Progenitor cell of endocrine pancreas (in vitro differentiated cells): Measurements from ENCODE around the gene KRTAP9-6. TPM values are rescaled to one million over a fixed set of nuclear protein-coding genes. Genes with fewer than 3 reads are reported as not detected.
"Not testable (repeated sequence)": the region's sequence is repeated elsewhere in the genome, so short reads cannot be mapped to it uniquely, and the experiment has no call there.

Source experiments
- DNase-seq: peaks from one replicate; pipeline ENCODE4 v3.0.0; 2021; ENCODE audit warnings: low spot score; ENCODE audit not compliant: unreplicated experiment
- H3K27ac Mint-ChIP-seq: 2 replicates; pipeline ENCODE4 v1.8.0; 2021; ENCODE audit warnings: mild to moderate bottlenecking, moderate library complexity, mixed read lengths
- H3K27me3 Mint-ChIP-seq: 2 replicates; pipeline ENCODE4 v1.8.0; 2021; ENCODE audit warnings: mixed read lengths
- H3K36me3 Mint-ChIP-seq: 2 replicates; pipeline ENCODE4 v1.8.0; 2022; ENCODE audit warnings: mixed read lengths; ENCODE audit not compliant: insufficient read depth
- H3K4me1 Mint-ChIP-seq: 2 replicates; pipeline ENCODE4 v1.8.0; 2021; ENCODE audit warnings: low read depth, mixed read lengths
- H3K4me3 Mint-ChIP-seq: 2 replicates; pipeline ENCODE4 v1.8.0; 2021; ENCODE audit warnings: low read depth, mild to moderate bottlenecking, moderate library complexity, mixed read lengths
- H3K9me3 Mint-ChIP-seq: 2 replicates; pipeline ENCODE4 v1.8.0; 2021; ENCODE audit warnings: low read depth, mixed read lengths
- total RNA-seq: library from RNA; stranded (reverse); gene quantifications from 2 replicates; pipeline ENCODE4 v1.2.1, GENCODE V29; 2021
- TF ChIP-seq, protein P1 (sequence below): fragments of 200-600 bp; sonication (generic); IDR thresholded peaks from one replicate; pipeline ENCODE4 v1.5.0; 2021; ENCODE audit warnings: antibody characterized with exemption, mild to moderate bottlenecking; ENCODE audit not compliant: unreplicated experiment

KRTAP9-6 gene
- total RNA-seq, 1 donor from 2014 or later, result not detected

DNA sequence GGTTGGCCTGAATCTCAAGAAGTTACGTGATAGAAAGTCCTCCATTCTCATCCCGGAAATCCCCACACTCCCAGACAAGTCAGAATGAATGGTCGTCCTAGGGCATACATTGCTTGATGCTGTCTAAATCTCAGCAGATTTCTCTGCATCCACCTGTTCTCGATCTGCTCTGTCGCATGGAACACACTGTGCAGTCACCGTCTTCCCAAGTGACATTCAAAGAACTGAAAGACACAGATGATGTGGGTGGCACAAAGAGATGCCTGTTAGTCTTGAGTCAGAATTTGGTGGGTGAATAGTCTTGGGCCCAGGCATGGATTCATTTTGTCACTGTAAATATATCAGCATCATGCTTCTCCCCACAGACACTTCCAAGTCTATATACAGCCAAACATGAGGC is 33.4 kb upstream of the KRTAP9-6 start:
- Mint-ChIP-seq H3K36me3 (no peaks in the 10 kb centered on the region), H3K9me3 (no peaks in the 10 kb centered on the region), H3K27me3 (peaks cover 52% of the 10 kb centered on the region), H3K4me3 (no peak overlapping the region), H3K4me1 (no peaks in the 10 kb centered on the region), H3K27ac (no peak overlapping the region)
- TF ChIP-seq, protein P1, sequence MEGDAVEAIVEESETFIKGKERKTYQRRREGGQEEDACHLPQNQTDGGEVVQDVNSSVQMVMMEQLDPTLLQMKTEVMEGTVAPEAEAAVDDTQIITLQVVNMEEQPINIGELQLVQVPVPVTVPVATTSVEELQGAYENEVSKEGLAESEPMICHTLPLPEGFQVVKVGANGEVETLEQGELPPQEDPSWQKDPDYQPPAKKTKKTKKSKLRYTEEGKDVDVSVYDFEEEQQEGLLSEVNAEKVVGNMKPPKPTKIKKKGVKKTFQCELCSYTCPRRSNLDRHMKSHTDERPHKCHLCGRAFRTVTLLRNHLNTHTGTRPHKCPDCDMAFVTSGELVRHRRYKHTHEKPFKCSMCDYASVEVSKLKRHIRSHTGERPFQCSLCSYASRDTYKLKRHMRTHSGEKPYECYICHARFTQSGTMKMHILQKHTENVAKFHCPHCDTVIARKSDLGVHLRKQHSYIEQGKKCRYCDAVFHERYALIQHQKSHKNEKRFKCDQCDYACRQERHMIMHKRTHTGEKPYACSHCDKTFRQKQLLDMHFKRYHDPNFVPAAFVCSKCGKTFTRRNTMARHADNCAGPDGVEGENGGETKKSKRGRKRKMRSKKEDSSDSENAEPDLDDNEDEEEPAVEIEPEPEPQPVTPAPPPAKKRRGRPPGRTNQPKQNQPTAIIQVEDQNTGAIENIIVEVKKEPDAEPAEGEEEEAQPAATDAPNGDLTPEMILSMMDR, result no peak
- DNase-seq, result no peak

DNA sequence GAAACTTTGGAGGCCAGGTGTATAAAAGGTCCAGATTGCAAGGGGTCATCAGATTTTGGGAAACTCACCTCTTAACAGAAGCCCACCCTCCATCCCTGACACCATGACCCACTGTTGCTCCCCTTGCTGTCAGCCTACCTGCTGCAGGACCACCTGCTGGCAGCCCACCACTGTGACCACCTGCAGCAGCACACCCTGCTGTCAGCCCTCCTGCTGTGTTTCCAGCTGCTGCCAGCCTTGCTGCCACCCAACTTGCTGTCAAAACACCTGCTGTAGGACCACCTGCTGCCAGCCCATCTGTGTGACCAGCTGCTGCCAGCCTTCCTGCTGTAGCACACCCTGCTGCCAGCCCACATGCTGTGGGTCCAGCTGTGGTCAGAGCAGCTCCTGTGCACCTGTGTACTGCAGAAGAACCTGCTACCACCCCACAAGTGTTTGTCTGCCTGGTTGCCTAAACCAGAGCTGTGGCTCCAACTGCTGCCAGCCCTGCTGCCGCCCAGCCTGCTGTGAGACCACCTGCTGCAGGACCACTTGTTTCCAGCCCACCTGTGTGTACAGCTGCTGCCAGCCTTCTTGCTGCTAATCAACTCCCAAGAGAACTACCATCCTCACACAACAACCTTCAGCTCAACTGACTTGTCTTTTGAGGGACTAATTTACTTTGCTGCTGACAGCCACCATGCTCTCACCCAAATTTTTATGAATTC is 32.6 kb upstream of the KRTAP9-6 start, which contains the start of gene KRTAP9-3:
Gene KRTAP9-3 (plus strand): TSS at position 51 of the 707 bp plus-strand sequence. CDS start 53 bp downstream, at position 104.
- H3K27ac Mint-ChIP-seq, H3K4me3 Mint-ChIP-seq, H3K9me3 Mint-ChIP-seq, H3K4me1 Mint-ChIP-seq, H3K36me3 Mint-ChIP-seq, DNase-seq: not testable (repeated sequence)
- peaks cover 58% of the 10 kb centered on the region for H3K27me3 Mint-ChIP-seq

DNA sequence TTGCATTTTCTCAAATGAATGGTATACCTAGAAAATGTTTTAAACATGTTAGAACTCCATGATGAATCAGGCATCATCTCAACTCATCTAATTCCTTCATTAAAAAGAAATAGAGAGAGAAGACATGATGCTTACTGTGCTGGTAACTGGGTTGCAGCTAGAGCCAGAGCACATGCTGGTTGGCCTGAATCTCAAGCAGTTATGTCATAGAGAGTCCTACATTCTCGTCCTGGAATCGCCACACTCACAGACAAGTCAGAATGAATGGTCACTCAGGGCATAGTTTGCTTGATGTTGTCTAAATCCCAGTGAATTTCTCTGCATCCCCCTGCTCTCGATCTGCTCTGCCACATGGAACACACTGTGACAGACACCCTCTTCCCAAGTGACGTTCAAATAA is 28.1 kb upstream of the KRTAP9-6 start:
- H3K9me3 Mint-ChIP-seq, result peaks cover 13% of the 10 kb centered on the region
- not testable (repeated sequence) for DNase-seq, H3K36me3 Mint-ChIP-seq, H3K4me1 Mint-ChIP-seq, H3K4me3 Mint-ChIP-seq, H3K27ac Mint-ChIP-seq
- H3K27me3 Mint-ChIP-seq, result peaks cover 53% of the 10 kb centered on the region

DNA sequence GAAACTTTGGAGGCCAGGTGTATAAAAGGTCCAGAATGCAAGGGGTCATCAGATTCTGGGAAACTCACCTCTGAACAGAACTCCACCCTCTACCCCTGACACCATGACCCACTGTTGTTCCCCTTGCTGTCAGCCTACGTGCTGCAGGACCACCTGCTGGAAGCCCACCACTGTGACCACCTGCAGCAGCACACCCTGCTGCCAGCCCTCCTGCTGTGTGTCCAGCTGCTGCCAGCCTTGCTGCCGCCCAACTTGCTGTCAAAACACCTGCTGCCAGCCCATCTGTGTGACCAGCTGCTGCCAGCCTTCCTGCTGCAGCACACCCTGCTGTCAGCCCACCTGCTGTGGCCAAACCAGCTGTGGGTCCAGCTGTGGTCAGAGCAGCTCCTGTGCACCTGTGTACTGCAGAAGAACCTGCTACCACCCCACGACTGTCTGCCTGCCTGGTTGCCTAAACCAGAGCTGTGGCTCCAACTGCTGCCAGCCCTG is 27.2 kb upstream of the KRTAP9-6 start, which contains the start of gene KRTAP9-8:
Gene KRTAP9-8 (plus strand): TSS at position 51 of the 489 bp plus-strand sequence. CDS start 53 bp downstream, at position 104.
- peaks cover 50% of the 10 kb centered on the region for H3K27me3 Mint-ChIP-seq
- DNase-seq, H3K27ac Mint-ChIP-seq: not testable (repeated sequence)

DNA sequence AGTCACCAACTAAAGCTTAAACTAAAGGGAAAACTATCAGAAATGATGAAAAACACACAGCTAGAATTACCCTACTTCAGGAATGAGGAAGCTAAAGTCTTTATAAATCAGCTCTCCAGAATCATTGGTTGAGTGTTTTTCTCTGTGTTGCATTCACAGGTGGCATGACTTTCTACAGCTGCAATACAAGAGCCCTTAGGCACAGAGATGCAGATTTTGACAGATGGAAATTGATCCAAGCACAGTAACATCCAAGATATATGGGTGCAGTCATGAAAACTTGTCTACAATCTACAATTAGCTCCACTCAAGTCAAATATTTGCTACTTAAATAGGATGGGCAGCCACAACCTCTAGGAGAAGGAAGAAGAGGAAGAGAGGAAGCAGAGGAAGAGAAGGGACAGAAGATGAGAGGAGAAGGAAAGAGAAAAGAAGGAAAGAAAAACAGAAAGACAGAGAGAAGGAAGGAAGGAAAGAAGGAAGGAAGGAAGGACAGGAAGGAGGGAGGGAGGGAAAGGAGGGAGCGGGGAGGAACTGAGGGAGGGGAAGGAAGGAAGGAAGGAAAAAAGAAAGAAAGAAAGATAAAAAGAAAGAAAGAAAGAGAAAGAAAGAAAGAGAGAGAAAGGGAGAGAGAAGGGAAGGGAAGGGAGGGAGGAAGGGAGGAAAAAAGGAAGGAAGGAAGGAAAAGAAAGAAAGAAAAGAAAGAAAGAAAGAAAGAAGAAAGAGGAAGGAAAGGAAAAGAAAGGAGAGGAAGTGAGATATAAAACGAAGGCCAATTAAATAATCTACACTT is 18.0 kb upstream of the KRTAP9-6 start:
- not testable (repeated sequence) for H3K9me3 Mint-ChIP-seq, DNase-seq, H3K4me3 Mint-ChIP-seq, H3K36me3 Mint-ChIP-seq, H3K27ac Mint-ChIP-seq, H3K4me1 Mint-ChIP-seq
- H3K27me3 Mint-ChIP-seq, result peaks cover 51% of the 10 kb centered on the region

More for the DNA sequence above, 27.2 kb upstream of the KRTAP9-6 start, which contains the start of gene KRTAP9-8:
- peaks cover 20% of the 10 kb centered on the region for H3K9me3 Mint-ChIP-seq
- H3K36me3 Mint-ChIP-seq, H3K4me3 Mint-ChIP-seq, H3K4me1 Mint-ChIP-seq: not testable (repeated sequence)

DNA sequence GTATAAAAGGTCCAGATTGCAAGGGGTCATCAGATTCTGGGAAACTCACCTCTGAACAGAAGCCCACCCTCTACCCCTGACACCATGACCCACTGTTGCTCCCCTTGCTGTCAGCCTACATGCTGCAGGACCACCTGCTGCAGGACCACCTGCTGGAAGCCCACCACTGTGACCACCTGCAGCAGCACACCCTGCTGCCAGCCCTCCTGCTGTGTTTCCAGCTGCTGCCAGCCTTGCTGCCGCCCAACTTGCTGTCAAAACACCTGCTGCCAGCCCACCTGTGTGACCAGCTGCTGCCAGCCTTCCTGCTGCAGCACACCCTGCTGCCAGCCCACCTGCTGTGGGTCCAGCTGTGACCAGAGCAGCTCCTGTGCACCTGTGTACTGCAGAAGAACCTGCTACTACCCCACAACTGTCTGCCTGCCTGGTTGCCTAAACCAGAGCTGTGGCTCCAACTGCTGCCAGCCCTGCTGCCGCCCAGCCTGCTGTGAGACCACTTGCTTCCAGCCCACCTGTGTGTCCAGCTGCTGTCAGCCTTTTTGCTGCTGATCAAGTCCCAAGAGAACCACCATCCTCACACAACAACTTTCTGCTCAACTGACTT is 15.4 kb upstream of the KRTAP9-6 start, which contains the start of gene KRTAP9-4:
Gene KRTAP9-4 (plus strand): TSS at position 51 of the 604 bp plus-strand sequence. CDS start 34 bp downstream, at position 85.
- not testable (repeated sequence) for H3K4me3 Mint-ChIP-seq, DNase-seq, H3K27ac Mint-ChIP-seq, H3K36me3 Mint-ChIP-seq, H3K9me3 Mint-ChIP-seq, H3K4me1 Mint-ChIP-seq
- H3K27me3 Mint-ChIP-seq, result peaks cover 64% of the 10 kb centered on the region

DNA sequence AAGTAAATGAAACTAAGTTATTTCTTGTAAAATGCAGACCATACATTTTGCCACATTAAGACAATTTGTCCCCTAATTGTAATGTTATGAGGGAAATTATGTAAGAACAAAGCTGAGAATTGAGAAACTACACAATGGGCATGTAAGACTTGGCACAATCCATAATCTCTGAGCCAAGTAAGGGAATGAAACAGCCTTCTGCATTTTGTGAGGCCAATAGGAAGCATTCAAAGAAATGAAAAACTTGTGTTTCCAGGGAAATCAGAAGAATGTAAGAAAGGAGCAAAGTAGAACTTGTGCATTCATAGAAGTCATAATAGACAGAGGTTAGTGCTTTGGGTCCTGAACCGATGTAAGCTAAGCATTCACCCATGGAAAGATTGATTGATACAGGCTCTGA is 13.9 kb upstream of the KRTAP9-6 start:
- H3K27ac Mint-ChIP-seq, result no peak overlapping the region
- H3K9me3 Mint-ChIP-seq, result no peaks in the 10 kb centered on the region
- no peaks in the 10 kb centered on the region for H3K36me3 Mint-ChIP-seq
- H3K4me3 Mint-ChIP-seq, result no peak overlapping the region
- TF ChIP-seq, protein P1, result no peak
- peaks cover 74% of the 10 kb centered on the region for H3K27me3 Mint-ChIP-seq
- H3K4me1 Mint-ChIP-seq, result no peaks in the 10 kb centered on the region
- DNase-seq, result no peak
